GM12872 (cell line): ENCODE measurements around the gene ZER1.

Source experiments
- TF ChIP-seq, protein P1 (sequence below): IDR thresholded peaks from 3 replicates; pipeline ENCODE4 v1.5.1; 2011; ENCODE audit warnings: low read depth, mild to moderate bottlenecking, low read length, moderate library complexity; ENCODE audit not compliant: insufficient read depth

Gene ZER1

DNA sequence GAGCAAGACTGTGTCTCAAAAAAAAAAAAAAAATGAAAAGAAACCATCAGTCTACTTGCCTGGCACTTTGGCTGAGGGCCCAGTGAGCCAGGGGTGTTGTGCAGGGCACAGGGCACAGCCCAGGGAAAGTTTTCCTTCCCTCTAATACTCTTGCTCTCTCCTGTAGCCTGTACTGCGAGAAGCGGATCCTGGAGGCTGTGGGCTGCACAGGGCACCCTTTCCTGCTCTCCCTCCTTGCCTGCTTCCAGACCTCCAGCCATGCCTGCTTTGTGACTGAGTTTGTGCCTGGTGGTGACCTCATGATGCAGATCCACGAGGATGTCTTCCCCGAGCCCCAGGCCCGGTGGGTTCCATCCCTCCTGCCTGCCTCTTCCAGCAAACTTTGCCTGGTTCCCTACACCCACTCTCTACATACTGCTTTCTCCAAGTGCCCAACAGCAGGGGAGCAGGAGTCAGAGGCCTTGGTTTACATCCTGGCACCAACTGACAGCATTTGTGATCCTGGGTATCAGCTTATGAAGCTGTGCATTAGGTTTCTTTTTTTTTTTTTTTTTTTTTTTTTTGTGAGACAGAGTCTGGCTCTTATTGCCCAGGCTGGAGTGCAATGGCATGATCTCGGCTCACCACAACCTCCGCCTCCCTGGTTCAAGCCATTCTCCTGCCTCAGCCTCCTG lies 55.0 kb downstream of the ZER1 start:
- TF ChIP-seq, protein P1, sequence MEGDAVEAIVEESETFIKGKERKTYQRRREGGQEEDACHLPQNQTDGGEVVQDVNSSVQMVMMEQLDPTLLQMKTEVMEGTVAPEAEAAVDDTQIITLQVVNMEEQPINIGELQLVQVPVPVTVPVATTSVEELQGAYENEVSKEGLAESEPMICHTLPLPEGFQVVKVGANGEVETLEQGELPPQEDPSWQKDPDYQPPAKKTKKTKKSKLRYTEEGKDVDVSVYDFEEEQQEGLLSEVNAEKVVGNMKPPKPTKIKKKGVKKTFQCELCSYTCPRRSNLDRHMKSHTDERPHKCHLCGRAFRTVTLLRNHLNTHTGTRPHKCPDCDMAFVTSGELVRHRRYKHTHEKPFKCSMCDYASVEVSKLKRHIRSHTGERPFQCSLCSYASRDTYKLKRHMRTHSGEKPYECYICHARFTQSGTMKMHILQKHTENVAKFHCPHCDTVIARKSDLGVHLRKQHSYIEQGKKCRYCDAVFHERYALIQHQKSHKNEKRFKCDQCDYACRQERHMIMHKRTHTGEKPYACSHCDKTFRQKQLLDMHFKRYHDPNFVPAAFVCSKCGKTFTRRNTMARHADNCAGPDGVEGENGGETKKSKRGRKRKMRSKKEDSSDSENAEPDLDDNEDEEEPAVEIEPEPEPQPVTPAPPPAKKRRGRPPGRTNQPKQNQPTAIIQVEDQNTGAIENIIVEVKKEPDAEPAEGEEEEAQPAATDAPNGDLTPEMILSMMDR = no peak

- TF ChIP-seq, protein P1 = no peak
These were observed 56.3 kb downstream of the ZER1 start for GRCh38 chr9:128715436-128715750.

DNA sequence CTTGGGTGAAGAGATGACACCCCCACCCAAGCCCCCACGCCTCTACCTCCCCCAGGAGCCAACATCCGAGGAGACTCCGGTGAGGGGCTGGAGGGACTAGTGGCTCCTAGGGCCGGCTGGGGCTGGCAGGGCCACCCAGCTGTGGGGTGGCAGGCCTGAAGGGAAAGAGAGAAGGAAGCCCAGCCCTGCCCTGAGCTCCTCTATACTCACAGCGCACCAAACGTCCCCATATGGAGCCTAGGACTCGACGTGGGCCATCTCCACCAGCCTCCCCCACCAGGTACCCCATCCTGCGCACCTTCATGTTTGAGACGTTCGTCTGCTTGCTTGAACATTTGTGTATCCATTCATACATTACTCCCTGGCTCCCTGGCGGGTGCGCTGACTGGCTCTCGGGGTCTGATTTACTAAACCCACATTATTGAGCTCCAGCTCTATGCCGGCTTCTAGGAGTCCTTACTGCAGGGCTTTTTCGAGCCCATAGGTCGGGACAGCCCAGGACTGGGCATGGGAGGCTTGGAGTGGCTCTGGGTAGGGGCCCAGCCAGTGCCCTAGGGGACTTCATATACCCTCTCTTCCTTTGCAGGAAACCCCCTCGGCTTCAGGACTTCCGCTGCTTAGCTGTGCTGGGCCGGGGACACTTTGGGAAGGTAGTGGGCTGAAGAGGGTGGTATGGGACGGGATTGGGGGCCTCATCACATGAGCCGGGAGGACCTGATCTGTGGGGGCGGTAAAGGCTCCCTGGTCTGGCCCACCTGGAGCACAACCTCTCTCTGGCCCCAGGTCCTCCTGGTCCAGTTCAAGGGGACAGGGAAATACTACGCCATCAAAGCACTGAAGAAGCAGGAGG lies 56.9 kb downstream of the ZER1 start:
- TF ChIP-seq, protein P1 = no peak

DNA sequence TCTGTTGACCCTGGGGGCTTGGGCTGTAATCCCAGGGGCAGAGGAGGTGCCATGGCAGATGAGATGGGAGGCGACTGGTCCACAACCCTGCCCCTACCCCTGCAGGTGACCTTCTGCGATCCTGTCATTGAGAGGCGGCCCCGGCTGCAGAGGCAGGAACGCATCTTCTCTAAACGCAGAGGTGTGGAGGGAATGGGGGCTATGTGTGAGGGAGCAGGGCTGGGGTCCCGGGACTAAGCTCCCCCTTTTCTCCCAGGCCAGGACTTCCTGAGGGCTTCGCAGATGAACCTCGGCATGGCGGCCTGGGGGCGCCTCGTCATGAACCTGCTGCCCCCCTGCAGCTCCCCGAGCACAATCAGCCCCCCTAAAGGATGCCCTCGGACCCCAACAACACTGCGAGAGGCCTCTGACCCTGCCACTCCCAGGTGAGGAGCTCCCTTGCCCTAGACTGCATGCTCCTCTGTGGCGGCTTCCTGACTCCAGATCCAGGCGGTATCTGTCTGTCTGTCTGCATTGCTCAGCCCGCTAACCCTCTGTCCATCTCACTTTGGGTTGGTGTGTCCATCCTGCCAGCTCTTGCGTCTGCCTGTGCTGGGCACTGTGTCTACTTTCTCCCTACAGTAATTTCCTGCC lies 57.7 kb downstream of the ZER1 start:
- TF ChIP-seq, protein P1 = no peak

DNA sequence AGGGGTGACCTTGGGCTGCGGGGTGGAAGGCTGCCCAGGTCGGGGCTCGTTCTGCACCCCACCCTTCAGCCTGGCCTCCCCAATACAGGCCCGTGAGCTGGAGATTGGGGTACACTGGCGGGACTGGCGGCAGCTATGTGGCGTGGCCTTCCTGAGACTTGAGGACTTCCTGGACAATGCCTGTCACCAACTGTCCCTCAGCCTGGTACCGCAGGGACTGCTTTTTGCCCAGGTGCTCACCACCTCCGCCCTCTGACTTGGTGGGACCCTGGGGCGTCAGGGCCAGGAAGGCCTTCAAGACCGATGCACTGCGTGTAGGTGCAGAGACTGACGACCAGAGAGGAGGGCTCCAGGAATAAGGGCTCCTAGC lies 58.3 kb downstream of the ZER1 start:
- TF ChIP-seq, protein P1 = no peak

GRCh38 chr9:128712451-128713410 lies 59.0 kb downstream of the ZER1 start:
- TF ChIP-seq, protein P1 = no peak
